ENCODE results near the gene MFAP4.

Gene MFAP4

DNA sequence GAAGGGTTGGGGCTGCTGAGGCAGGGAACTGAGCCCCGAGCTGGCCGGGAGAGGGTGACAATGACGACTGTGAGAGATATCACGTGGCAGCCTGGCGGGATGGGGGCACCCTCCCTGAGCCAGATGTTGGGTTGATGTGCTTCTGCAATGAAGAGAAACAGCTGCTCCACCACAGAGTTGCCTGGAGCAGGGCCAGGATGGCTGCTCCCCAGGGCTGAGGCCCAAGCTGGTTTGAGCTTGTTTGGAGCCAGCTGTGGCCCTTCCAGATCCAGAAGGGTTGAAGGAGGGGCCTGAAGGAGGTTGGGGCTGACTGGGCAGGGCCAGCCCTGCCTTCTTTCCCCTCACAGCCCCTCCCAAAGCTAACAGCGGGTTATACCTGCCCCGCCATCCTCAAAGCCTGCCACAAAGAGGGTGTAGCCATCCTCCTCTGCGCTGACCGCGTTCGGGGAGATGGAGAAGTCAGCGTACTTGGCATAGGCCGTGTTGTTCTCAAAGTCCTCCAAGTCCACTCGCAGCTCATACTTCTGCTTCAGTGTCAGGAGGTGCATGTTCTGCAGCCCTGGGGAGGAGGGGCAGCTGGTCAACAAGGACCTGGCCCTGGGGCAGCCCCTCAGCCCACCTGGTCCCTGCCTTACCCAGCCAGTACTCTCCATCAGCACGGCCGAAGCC is 2.1 kb downstream of the MFAP4 start:
- no peak for DNase-seq (ENCODE audit: low spot score)

DNA sequence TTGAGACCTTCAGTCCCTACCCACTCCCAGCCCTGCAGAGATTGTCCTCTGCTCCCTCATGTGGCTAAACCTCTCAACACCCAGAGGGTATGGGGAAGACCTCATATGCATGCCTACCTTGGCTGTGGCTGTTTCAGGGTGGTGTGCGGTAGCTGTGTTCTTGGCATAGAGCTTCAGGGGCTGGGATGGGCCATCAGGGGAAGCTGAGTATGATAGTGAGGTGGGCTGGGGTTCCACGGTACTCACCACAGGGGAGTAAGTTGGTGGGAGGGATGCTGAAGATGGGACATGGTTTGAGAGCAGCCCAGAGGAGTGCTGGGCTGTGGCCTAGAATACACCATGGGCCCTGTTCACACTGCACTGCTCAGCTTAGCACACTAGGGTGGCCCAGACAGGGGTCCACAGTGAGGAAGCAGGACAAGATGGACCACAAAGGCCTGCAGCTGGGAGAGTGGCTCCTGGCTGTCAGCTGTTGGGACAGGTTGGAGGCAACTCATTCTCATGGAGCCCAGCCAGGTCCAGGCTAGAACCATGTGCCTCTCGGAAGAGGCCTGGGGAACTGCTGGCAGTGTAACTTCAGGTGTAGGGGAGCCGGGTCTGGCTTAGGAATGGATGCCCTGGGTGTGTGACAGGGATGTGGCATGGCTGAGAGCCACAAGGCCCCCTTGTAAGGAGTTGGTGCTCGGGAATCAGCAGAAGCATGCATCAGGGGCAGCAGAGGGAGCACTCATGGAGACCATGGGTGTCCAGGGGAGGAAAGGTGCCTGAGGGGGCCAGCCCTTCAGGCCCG is 3.1 kb downstream of the MFAP4 start:
- DNase-seq (ENCODE audit: low spot score), result no peak

DNA sequence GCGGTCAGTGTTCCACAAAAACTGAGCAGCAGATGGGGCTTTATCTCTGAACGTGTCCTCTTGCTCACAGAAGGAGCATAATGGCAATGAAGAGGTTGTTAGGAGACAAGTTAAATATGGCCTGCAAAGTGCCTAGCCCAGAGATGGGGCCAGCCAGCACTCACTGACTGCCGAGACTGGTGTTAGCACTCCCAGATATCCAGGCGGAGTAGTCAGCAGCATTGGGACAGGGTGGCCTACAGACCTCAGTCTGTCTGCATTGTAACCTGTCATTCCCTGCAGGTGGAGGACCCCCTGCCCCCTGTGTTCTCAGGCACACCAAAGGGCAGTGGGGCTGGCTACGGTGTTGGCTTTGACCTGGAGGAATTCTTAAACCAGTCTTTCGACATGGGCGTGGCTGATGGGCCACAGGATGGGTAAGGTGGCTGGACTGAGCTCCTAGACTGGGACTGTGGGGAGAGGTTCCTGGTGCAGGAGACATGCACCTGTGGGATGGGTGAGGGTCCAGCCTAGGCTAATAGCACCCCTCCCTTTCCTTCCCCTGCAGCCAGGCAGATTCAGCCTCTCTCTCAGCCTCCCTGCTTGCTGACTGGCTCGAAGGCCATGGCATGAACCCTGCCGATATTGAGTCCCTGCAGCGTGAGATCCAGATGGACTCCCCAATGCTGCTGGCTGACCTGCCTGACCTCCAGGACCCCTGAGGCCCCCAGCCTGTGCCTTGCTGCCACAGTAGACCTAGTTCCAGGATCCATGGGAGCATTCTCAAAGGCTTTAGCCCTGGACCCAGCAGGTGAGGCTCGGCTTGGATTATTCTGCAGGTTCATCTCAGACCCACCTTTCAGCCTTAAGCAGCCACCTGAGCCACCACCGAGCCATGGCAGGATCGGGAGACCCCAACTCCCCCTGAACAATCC is 4.2 kb downstream of the MFAP4 start:
- no peak for DNase-seq (ENCODE audit: low spot score)

DNA sequence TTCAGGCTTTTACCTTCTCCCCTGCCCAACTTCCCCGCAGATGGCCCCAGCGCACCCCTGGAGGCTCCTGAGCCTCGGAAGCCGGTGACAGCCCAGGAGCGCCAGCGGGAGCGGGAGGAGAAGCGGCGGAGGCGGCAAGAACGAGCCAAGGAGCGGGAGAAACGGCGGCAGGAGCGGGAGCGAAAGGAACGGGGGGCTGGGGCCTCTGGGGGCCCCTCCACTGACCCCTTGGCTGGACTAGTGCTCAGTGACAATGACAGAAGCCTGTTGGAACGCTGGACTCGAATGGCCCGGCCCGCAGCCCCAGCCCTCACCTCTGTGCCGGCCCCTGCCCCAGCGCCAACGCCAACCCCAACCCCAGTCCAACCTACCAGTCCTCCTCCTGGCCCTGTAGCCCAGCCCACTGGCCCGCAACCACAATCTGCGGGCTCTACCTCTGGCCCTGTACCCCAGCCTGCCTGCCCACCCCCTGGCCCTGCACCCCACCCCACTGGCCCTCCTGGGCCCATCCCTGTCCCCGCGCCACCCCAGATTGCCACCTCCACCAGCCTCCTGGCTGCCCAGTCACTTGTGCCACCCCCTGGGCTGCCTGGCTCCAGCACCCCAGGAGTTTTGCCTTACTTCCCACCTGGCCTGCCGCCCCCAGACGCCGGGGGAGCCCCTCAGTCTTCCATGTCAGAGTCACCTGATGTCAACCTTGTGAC is 5.1 kb downstream of the MFAP4 start:
- DNase-seq (ENCODE audit: low spot score), result no peak

DNA sequence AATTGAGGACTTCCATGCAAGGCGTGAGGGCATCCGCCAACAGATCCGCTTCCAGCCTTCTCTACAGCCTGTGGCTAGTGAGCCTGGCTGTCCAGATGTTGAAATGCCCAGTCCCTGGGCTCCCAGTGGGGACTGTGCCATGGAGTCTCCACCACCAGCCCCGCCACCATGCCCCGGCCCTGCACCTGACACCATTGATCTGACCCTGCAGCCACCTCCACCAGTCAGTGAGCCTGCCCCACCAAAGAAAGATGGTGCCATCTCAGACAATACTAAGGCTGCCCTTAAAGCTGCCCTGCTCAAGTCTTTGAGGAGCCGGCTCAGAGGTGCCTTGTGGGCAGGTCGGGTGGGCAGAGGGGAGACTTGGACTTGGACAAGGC is 5.6 kb downstream of the MFAP4 start:
- no peak for DNase-seq (ENCODE audit: low spot score)

DNA sequence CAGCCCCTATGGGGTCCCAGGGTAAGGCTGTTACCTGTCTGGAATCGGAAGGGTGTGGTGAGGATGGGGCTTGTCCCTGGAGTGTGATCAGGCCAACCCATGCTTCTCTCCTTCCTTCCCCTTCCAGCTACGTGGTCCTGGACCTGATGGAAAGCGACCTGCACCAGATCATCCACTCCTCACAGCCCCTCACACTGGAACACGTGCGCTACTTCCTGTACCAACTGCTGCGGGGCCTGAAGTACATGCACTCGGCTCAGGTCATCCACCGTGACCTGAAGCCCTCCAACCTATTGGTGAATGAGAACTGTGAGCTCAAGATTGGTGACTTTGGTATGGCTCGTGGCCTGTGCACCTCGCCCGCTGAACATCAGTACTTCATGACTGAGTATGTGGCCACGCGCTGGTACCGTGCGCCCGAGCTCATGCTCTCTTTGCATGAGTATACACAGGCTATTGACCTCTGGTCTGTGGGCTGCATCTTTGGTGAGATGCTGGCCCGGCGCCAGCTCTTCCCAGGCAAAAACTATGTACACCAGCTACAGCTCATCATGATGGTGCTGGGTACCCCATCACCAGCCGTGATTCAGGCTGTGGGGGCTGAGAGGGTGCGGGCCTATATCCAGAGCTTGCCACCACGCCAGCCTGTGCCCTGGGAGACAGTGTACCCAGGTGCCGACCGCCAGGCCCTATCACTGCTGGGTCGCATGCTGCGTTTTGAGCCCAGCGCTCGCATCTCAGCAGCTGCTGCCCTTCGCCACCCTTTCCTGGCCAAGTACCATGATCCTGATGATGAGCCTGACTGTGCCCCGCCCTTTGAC is 6.3 kb downstream of the MFAP4 start:
- DNase-seq (ENCODE audit: low spot score), result no peak

DNA sequence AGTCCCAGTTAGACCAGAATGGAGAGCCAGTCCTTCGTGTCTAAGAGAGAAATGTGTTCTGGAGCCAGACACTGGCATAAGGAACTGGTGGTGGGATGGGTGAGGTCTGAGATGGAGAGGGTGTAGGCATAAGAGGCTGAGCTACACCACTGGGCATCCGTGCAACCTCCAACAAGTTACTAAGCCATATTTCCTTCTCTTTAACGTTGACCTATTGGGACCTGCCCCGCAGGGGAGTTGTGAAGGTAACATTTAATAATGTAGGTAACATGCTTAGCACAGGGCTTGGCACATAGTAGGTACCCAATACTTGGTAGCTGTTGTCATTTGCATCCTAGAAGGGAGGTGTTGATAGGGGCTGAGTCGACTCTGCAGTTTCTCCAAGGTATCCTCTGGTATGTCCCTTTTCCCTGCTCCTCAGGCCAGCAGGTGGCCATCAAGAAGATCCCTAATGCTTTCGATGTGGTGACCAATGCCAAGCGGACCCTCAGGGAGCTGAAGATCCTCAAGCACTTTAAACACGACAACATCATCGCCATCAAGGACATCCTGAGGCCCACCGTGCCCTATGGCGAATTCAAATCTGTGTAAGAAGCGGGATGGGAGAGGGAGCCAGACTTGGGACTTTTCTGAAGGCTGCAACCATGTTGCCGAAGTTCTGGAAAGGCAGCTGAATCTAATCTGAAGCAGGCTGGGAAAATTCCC is 7.5 kb downstream of the MFAP4 start:
- DNase-seq (ENCODE audit: low spot score), result no peak

DNA sequence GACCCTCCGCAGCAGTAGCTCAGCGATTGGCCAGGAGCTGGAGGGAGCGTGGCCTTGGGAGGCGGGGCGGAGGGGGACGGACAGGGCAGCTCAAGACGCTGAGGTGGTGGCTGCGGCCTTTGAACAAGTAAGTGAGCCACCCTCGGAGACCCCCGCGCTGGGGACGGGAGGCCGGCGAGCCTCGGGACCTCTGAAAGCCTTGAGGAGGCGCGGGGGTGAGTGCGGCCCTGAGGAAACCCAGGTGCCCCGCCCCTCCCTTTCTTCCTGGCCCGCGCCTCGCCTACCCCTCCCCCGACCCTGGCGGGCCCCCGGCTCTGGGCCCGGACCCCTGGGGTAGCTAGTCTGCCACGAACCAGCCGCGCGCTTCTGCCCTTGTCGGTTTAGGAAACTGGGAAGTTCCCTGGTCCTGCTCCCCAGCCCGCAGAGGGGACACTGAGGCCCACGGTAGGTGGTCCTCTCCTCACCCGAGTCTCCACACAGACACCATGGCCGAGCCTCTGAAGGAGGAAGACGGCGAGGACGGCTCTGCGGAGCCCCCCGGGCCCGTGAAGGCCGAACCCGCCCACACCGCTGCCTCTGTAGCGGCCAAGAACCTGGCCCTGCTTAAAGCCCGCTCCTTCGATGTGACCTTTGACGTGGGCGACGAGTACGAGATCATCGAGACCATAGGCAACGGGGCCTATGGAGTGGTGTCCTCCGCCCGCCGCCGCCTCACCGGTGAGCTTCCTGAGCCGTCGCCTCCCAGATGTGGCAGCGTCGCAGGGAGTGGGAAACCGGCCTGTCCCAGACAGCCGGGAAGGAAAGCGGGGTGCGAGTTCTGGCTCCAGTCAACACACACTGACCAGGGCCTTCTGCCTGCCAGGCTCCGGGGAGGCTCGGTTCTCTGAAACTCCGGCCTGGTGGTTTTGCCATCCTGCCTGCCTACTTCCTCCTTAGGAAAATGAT is 8.3 kb downstream of the MFAP4 start, which contains the start of gene MAPK7:
TSS of gene MAPK7 (plus strand) at position 83 of the 945 bp plus-strand sequence. CDS start at position 486, 403 bp downstream.
- no peak for DNase-seq (ENCODE audit: low spot score)

DNA sequence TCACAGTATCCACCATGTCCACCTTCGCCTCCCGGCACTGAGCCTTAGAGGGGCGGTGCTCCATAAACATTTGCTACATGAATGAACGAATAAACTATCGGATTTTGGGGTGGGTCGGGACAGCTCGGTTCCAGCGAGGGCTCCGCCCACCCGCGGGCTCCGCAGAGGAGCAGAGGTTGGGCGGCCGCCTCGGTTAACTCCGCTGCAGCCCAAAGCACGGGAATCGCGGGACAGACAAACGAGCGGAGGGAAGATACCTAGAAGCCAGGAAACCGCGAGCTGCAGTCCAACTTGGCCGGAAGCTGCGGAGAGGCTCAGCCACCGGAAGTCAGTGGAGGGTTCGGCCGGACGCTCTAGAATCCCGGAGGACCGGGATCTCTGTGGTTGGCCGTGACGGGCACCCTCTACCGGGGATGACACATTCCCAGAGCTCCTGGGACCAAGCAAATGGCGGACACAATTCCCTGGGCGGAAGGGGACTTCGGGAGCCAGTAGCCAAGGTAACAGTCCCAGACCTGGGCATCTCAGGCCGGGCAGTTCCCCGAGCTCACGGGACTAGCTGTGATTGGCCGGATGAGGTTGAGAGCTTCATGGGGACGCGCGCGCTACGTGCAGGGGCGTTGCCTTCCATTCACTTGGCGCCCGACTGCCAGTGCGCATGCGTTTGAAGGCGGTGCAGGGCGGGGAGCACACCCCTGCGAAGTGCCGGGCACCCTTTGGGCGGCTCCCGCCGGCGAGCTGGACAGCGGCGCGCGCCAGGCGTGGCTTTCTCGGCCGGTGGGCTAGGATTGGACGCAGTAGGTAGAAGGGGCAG is 9.2 kb downstream of the MFAP4 start:
- DNase-seq (ENCODE audit: low spot score), result peak; percentile 99

DNA sequence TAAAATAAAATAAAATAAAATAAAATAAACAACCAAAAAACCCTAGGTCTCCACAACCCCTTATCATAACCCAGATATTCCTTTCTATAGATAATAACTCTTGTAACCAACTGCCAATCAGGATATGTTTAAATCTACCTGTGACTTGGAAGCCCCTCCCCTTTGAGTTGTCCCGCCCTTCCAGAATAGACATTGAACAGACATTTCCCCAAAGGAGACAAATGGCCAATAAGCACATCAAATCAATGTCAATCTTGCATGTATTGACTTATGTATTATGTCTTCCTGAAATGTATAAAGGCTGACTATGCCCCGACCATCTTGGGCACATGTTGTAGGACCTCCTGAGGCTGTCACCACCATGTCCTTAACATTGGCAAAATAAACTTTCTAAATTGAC is 10.2 kb downstream of the MFAP4 start:
- no peak for DNase-seq (ENCODE audit: low spot score)

DNA sequence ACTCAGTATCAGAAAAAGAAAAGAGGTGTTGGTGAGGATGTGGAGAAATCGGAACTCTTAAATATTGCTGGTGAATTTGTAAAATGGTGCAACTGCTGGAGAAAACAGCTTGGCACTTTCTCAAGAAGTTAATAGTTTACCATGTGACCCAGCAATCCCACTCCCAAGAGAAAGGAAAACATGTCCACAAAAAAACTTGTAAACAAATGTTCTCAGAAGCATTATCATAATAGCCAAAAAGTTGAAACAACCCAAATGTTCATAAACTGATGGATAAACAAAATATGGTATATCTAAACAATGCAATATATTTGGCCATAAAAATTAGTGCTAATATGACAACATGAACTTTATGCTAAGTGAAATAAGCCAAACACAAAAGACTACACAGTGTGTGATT is 11.3 kb downstream of the MFAP4 start:
- no peak for DNase-seq (ENCODE audit: low spot score)

DNA sequence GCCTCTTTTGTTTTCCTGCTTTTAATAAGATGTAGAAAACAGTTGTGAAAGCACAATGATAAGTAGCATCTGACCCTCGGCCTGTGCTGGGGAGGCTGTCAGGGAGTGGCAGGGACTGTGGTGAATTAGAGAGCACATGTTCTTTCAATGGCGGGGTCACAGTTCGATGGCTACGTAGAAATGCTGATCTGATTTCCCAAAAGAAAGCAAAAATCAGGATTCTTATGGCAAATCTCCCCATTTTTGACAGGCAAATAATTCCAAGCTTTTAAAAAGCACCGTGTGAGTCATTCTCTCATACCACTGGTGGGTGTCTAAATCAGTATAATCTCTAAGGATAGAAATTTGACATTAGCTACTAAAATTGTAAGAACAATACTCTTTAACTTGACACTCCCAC is 12.9 kb downstream of the MFAP4 start:
- DNase-seq (ENCODE audit: low spot score), result no peak

DNA sequence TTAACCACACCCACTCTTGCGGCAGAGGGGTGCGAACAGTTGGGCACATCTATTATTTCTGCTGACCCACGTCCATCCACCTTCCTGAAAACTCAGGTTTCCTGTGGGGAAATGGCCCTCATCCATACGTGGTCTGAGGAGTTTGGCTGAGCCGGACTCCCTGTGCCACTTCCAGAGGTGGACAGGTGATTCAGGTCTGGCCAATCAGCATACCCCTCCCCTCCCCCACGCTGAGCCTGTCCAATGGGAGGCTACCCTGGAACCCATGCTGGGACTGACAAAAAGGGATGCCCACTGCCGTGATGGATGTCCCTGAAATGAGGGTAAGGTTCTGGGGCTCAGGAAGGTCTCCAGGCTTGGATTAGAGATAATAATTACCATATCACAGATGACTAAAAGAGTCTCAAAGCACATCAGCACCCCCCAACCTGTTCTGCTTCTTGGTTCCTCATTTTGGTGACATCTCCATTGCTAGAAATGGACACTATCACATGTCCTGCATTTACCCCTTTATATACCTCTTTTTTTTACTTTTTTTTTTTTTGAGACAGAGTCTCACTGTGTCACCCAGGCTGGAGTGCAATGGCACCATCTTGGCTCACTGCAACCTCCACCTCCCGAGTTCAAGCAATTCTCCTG is 14.0 kb downstream of the MFAP4 start:
- no peak for DNase-seq (ENCODE audit: low spot score)

DNA sequence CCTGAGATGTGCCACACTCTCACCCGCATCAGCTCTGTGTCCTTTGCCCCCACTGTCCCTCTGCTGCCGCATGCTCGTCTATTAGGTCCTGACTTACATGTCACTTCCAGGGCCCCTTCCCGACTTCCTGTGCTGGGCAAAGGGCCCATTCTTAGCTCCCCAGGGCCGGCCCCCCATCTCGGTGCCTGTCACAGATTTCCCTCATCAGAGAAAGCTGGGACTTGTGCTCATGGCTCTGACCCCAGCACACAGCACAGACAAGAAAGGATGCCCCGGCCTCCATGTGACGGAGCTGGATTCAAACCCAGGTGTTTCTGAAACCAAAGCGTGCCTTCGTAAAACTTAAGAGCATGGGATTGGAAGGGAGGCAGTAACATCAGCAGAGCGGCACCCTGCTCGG is 14.6 kb downstream of the MFAP4 start:
- no peak for DNase-seq (ENCODE audit: low spot score)

DNA sequence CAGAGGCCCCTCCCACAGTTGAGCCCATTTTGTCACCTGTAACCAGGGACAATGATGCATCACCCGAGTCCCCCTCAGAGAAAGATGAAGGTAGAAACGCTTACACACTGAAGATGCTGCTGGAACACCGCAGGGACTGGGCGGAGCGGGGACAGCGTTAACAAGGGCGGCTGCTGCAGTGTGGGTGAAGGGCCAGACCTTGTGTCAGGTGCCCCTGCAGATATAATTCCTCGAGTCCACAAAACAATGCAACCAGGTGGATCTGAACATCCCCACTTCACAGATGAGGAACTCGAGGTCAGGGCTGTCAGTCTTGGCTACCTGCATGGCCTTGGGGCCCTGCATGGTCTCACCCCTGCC is 15.0 kb downstream of the MFAP4 start:
- no peak for DNase-seq (ENCODE audit: low spot score)

DNA sequence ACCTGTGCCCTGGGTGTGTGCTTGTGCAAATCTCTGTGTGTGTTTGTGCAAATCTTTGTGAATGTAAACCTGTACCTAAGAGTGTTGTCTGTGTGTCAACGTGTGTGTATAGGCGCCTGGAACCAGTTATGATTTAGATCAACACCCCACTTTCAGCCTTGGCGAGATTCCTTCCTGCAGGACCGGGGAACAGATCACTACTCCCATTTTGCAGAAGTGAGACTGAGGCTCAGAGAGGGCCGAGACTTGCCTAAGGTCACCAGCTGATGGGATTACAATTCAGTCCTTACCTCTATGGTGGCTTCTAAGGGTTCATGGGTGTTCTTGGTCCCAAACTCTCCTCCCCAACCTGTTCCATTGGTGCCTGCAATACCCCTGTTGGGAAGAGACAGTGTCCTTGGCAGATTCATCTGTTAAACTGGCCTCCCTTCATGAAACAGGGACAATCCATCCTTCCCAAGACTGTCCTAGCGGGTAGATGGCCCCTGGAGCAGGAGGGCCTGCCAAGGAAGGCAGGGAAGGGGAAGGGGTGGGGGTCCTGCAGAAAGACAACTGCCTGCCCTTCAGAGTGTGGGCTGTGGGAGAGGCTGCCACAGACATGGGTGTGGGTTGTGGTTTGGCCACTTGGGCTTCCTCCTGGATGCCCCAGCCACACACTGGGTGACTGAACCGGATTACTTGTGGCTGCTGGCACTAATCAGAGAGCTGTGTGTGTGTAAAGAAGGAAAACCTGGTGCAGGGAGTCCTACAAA is 15.6 kb downstream of the MFAP4 start:
- no peak for DNase-seq (ENCODE audit: low spot score)

DNA sequence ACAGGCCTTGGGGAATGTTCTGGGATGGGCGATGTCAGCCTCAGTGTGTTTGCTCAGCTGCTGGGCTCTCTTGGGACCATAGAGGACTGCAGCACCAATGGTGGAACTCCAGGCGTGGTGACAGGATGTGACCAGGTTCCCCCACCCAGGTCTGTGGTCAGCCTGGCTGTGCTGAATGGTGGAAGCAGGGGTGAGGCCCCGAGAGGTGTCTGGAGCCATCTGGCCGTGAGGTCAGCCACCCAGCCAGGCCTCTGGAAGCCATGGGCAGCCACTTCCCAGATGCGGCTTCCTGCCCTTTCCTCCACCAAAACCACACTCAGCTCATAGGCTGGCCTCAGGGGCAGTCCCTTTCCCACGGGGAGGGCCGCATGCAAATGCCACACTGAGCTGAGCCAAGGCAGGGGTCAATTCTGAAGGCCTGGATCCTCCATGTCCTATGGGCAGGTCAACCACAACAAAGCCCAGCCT is 16.5 kb downstream of the MFAP4 start:
- no peak for DNase-seq (ENCODE audit: low spot score)
